NCI-H128 (cell line): Measurements from ENCODE around the gene FBP1.

ENCODE experiments used
- DNase-seq: peaks from one replicate; lab custom pipeline; 2025; ENCODE audit not compliant: unreplicated experiment; lab: John Stamatoyannopoulos, UW

The FBP1 gene

GRCh38 chr9:94639061-94639998 is at the start of gene FBP1:
TSS of gene FBP1 (minus strand) at chr9:94639518. CDS start at chr9:94639310, 208 bp downstream.
- no peak for DNase-seq

GRCh38 chr9:94687451-94687850 is 48.1 kb upstream of the FBP1 start:
- DNase-seq: no peak

GRCh38 chr9:94685359-94685758 is 46.0 kb upstream of the FBP1 start:
- DNase-seq: no peak

- DNase-seq: peak; percentile 27
Observed at GRCh38 chr9:94681508-94681907, 42.2 kb upstream of the FBP1 start.

- no peak for DNase-seq
Observed at GRCh38 chr9:94680621-94681020, 41.3 kb upstream of the FBP1 start.

- no peak for DNase-seq
Observed at GRCh38 chr9:94680020-94680419, 40.7 kb upstream of the FBP1 start.

GRCh38 chr9:94679587-94679986 is 40.3 kb upstream of the FBP1 start:
- DNase-seq: no peak

GRCh38 chr9:94677929-94678328 is 38.6 kb upstream of the FBP1 start:
- no peak for DNase-seq

GRCh38 chr9:94676446-94677131 is 37.3 kb upstream of the FBP1 start:
- no peak for DNase-seq

GRCh38 chr9:94675008-94675881 is 35.9 kb upstream of the FBP1 start:
- no peak for DNase-seq

GRCh38 chr9:94672811-94673487 is 33.6 kb upstream of the FBP1 start:
- DNase-seq: no peak

GRCh38 chr9:94668928-94669729 is 29.8 kb upstream of the FBP1 start:
- no peak for DNase-seq

- DNase-seq: no peak
Observed at GRCh38 chr9:94668418-94668927, 29.2 kb upstream of the FBP1 start.

- no peak for DNase-seq
Observed at GRCh38 chr9:94666364-94667099, 27.2 kb upstream of the FBP1 start.

- no peak for DNase-seq
Observed at GRCh38 chr9:94665613-94666012, 26.3 kb upstream of the FBP1 start.

- no peak for DNase-seq
Observed at GRCh38 chr9:94664801-94665200, 25.5 kb upstream of the FBP1 start.

GRCh38 chr9:94663640-94664039 is 24.3 kb upstream of the FBP1 start:
- no peak for DNase-seq

GRCh38 chr9:94663140-94663539 is 23.8 kb upstream of the FBP1 start:
- DNase-seq: no peak
